MM.1S (cell line): ENCODE measurements around the gene KBTBD2.

Source experiments
- DNase-seq: peaks from one replicate; pipeline ENCODE4 v3.0.0-alpha.2; 2015
- H2AFZ ChIP-seq: fragments of 300-600 bp; sonication (generic); 2 replicates; pipeline ENCODE4 v1.6.0; 2016; ENCODE audit warnings: antibody characterized with exemption, low read length
- H3F3A ChIP-seq: fragments of 300-600 bp; sonication (generic); 2 replicates; pipeline ENCODE4 v1.6.1; 2016; ENCODE audit warnings: mild to moderate bottlenecking, antibody characterized with exemption, low read length, moderate library complexity, mixed read lengths; ENCODE audit not compliant: insufficient read depth
- H3K27ac ChIP-seq: fragments of 300-600 bp; sonication (generic); 2 replicates; pipeline ENCODE4 v1.5.1; 2016; ENCODE audit warnings: mild to moderate bottlenecking, low read length
- H3K27me3 ChIP-seq: fragments of 300-600 bp; sonication (generic); replicated peaks from 2 replicates; pipeline ENCODE4 v1.6.0; 2016; ENCODE audit warnings: low read length; ENCODE audit not compliant: insufficient read depth
- H3K36me3 ChIP-seq: fragments of 300-600 bp; sonication (generic); replicated peaks from 2 replicates; pipeline ENCODE4 v1.6.1; 2016; ENCODE audit warnings: mild to moderate bottlenecking, low read length, mixed read lengths; ENCODE audit not compliant: insufficient read depth
- H3K4me1 ChIP-seq: fragments of 300-600 bp; sonication (generic); 2 replicates; pipeline ENCODE4 v1.6.1; 2016; ENCODE audit warnings: low read length, mixed read lengths
- H3K4me2 ChIP-seq: fragments of 300-600 bp; sonication (generic); 2 replicates; pipeline ENCODE4 v1.6.0; 2016; ENCODE audit warnings: low read depth, low read length
- H3K4me3 ChIP-seq: fragments of 300-600 bp; sonication (generic); 2 replicates; pipeline ENCODE4 v1.5.1; 2016; ENCODE audit warnings: low read length, mixed read lengths
- H3K79me2 ChIP-seq: fragments of 300-600 bp; sonication (generic); 2 replicates; pipeline ENCODE4 v1.6.1; 2016; ENCODE audit warnings: mixed run types, low read length, mixed read lengths
- H3K9ac ChIP-seq: fragments of 300-600 bp; sonication (generic); 2 replicates; pipeline ENCODE4 v1.6.1; 2016; ENCODE audit warnings: low read length, mixed read lengths
- H3K9me2 ChIP-seq: fragments of 300-600 bp; sonication (generic); replicated peaks from 2 replicates; pipeline ENCODE4 v1.6.1; 2016; ENCODE audit warnings: mild to moderate bottlenecking, low read length, mixed read lengths; ENCODE audit not compliant: insufficient read depth
- H3K9me3 ChIP-seq: fragments of 300-600 bp; sonication (generic); replicated peaks from 2 replicates; pipeline ENCODE4 v1.6.1; 2016; ENCODE audit warnings: mild to moderate bottlenecking, low read length, mixed read lengths; ENCODE audit not compliant: insufficient read depth
- H4K20me1 ChIP-seq: fragments of 300-600 bp; sonication (generic); 2 replicates; pipeline ENCODE4 v1.6.1; 2016; ENCODE audit warnings: mild to moderate bottlenecking, low read length, moderate library complexity, mixed read lengths; ENCODE audit not compliant: insufficient read depth
- CTCF ChIP-seq: fragments of 300-600 bp; sonication (generic); IDR thresholded peaks from 2 replicates; pipeline ENCODE4 v1.5.1; 2016; ENCODE audit warnings: antibody characterized with exemption, low read length, mixed read lengths
- EZH2 ChIP-seq: fragments of 300-600 bp; sonication (generic); optimal IDR thresholded peaks from 2 replicates; pipeline ENCODE3; 2017; ENCODE audit warnings: low read depth, mild to moderate bottlenecking, antibody characterized with exemption, low read length, mixed read lengths
- EZH2phosphoT487 ChIP-seq: fragments of 300-600 bp; sonication (generic); IDR thresholded peaks from 2 replicates; pipeline ENCODE4 v1.6.1; 2018; ENCODE audit warnings: antibody characterized with exemption, low read length

Gene KBTBD2

GRCh38 chr7:32893722-32894121, 2.2 kb upstream of the KBTBD2 start:
- Histone ChIP-seq H3K9me3 (no peaks in the 10 kb centered on the region), H3K4me2 (no peak overlapping the region), H3K4me3 (no peak overlapping the region), H3K9ac (no peak overlapping the region), H2AFZ (0 out of 2 replicates have a peak overlapping the region, but pooled peaks have one; percentile 77), H3K36me3 (no peaks in the 10 kb centered on the region), H3K4me1 (peaks cover 16% of the 10 kb centered on the region), H3F3A (peaks cover 28% of the 10 kb centered on the region), H3K27me3 (no peaks in the 10 kb centered on the region), H3K27ac (no peak overlapping the region), H3K9me2 (no peaks in the 10 kb centered on the region), H4K20me1 (no peaks in the 10 kb centered on the region), H3K79me2 (peaks cover 22% of the 10 kb centered on the region)
- TF ChIP-seq EZH2phosphoT487: no peak
- no peak for TF ChIP-seq CTCF
- TF ChIP-seq EZH2: no peak
- no peak for DNase-seq

DNA sequence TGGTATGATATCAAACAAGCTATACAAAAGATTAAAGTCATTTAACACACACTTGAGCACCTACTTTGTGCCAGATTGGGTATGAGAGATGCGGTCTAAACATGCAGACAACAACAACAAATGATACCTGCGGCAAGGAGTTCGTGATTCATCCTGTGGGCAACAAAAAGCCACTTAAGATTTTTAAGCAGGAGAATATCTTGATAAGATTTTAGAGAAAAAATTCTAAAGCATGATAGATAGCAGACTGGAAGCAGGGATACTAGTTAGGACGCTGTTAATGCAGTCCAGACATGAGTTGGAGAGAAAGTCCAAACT, 1.6 kb upstream of the KBTBD2 start:
- no peaks in the 10 kb centered on the region for H3K9me3 ChIP-seq
- peaks cover 28% of the 10 kb centered on the region for H3F3A ChIP-seq
- peak overlapping the region; percentile 74; the same call in 1 of the 2 replicates for H3K27ac ChIP-seq
- no peaks in the 10 kb centered on the region for H3K27me3 ChIP-seq
- H3K36me3 ChIP-seq: no peaks in the 10 kb centered on the region
- H3K79me2 ChIP-seq: peaks cover 28% of the 10 kb centered on the region
- TF ChIP-seq EZH2phosphoT487: no peak
- TF ChIP-seq EZH2: no peak
- no peak for TF ChIP-seq CTCF
- DNase-seq: no peak
- H3K9me2 ChIP-seq: no peaks in the 10 kb centered on the region
- H3K4me2 ChIP-seq: peak overlapping the region; percentile 88
- peaks cover 16% of the 10 kb centered on the region for H3K4me1 ChIP-seq
- H3K4me3 ChIP-seq: no peak overlapping the region
- H3K9ac ChIP-seq: peak overlapping the region; percentile 82; the same call in 1 of the 2 replicates
- no peaks in the 10 kb centered on the region; the same call in 1 of the 2 replicates for H4K20me1 ChIP-seq
- H2AFZ ChIP-seq: peak overlapping the region; percentile 77; the same call in 1 of the 2 replicates

- Histone ChIP-seq H3K27me3 (no peaks in the 10 kb centered on the region), H2AFZ (peak overlapping the region; percentile 77), H3K4me2 (peak overlapping the region; percentile 88), H3K4me3 (peak overlapping the region; percentile 63), H3K9ac (peak overlapping the region; percentile 82), H3K9me2 (no peaks in the 10 kb centered on the region), H4K20me1 (peaks cover 3% of the 10 kb centered on the region; the same call in 1 of the 2 replicates), H3K79me2 (peaks cover 33% of the 10 kb centered on the region), H3K36me3 (no peaks in the 10 kb centered on the region), H3K9me3 (no peaks in the 10 kb centered on the region), H3F3A (peaks cover 28% of the 10 kb centered on the region), H3K4me1 (peaks cover 16% of the 10 kb centered on the region), H3K27ac (peak overlapping the region; percentile 74)
- no peak for TF ChIP-seq EZH2
- no peak for TF ChIP-seq CTCF
- no peak for TF ChIP-seq EZH2phosphoT487
- DNase-seq: peak; percentile 55
Measured at GRCh38 chr7:32892521-32893206, 1.1 kb upstream of the KBTBD2 start.
